H1 (cell line): ENCODE measurements around the gene NUDT3. TPM values are rescaled to one million over a fixed set of nuclear protein-coding genes. Genes with fewer than 3 reads are reported as not detected.

Experiments used
- CTCF ChIA-PET: fragments of 300-600 bp; sonication (Branson Sonifier 250); formaldehyde crosslinking; loops from one replicate; lab custom pipeline; 2021; ENCODE audit not compliant: partially characterized antibody; lab: Charles Lee
- POLR2A ChIA-PET: fragments of 300-600 bp; sonication (Branson Sonifier 250); formaldehyde crosslinking; loops from one replicate; lab custom pipeline; 2021; ENCODE audit warnings: inconsistent platforms; ENCODE audit not compliant: partially characterized antibody; lab: Charles Lee
- DNase-seq, 2 experiments: peaks; one replicate each; pipeline versions ENCODE4 v3.0.0 to v3.0.0-alpha.2; 2010 to 2022; ENCODE audit warnings: low spot score in 2 of 2, low read depth in 1 of 2, mixed read lengths in 1 of 2
- FAIRE-seq: peaks from 2 replicates; lab custom pipeline; 2011; peaks lifted over from hg19 to GRCh38; lab: Jason Lieb, UNC
- H2AFZ ChIP-seq: 2 replicates; pipeline ENCODE4 v1.8.1; 2012; ENCODE audit warnings: low read length, inconsistent platforms
- H2AK5ac ChIP-seq: 2 replicates; pipeline ENCODE4 v1.6.1; 2013; ENCODE audit warnings: low read depth, low read length
- H2BK120ac ChIP-seq: replicated peaks from 2 replicates; pipeline ENCODE3; 2013; ENCODE audit warnings: low read depth, low read length, inconsistent platforms
- H2BK12ac ChIP-seq: 2 replicates; pipeline ENCODE4 v1.6.1; 2013; ENCODE audit warnings: low read depth, low read length
- H2BK15ac ChIP-seq: 2 replicates; pipeline ENCODE4 v1.6.1; 2013; ENCODE audit warnings: low read length
- H2BK20ac ChIP-seq: 2 replicates; pipeline ENCODE4 v1.6.1; 2013; ENCODE audit warnings: low read length
- H2BK5ac ChIP-seq: 2 replicates; pipeline ENCODE4 v1.6.1; 2013; ENCODE audit warnings: low read depth, low read length
- H3K14ac ChIP-seq: 2 replicates; pipeline ENCODE4 v1.6.1; 2013; ENCODE audit warnings: inconsistent platforms; ENCODE audit not compliant: insufficient read length
- H3K18ac ChIP-seq: 2 replicates; pipeline ENCODE4 v1.6.1; 2013; ENCODE audit warnings: low read length; ENCODE audit errors: extremely low read depth
- H3K23ac ChIP-seq: 2 replicates; pipeline ENCODE4 v1.6.1; 2013; ENCODE audit warnings: inconsistent platforms; ENCODE audit not compliant: insufficient read length
- H3K23me2 ChIP-seq: 2 replicates; pipeline ENCODE4 v1.6.1; 2013; ENCODE audit warnings: low read depth, low read length
- H3K27ac ChIP-seq: 2 replicates; pipeline ENCODE4 v1.6.1; 2011; ENCODE audit warnings: low read depth, low read length, inconsistent platforms
- H3K27me3 ChIP-seq, 4 experiments: replicated peaks in 1 of 4; 1 replicate in 1 of 4; 2 replicates in 3 of 4; pipeline versions ENCODE4 v1.6.1 to v1.8.1; 2011 to 2013; ENCODE audit warnings: low read length in 3 of 4, mild to moderate bottlenecking in 3 of 4, inconsistent platforms in 2 of 4, mixed read lengths in 2 of 4, moderate library complexity in 1 of 4; ENCODE audit not compliant: control insufficient read depth in 3 of 4, insufficient read depth in 3 of 4; ENCODE audit errors: extremely low read depth in 1 of 4
- H3K36me3 ChIP-seq, 4 experiments: 2 replicates each; pipeline versions ENCODE4 v1.6.1 to v1.8.1; 2011 to 2013; ENCODE audit warnings: mild to moderate bottlenecking in 4 of 4, low read length in 3 of 4, moderate library complexity in 2 of 4, control low read depth in 1 of 4, inconsistent platforms in 1 of 4; ENCODE audit not compliant: insufficient read depth in 4 of 4, control insufficient read depth in 2 of 4
- H3K4ac ChIP-seq: replicated peaks from 2 replicates; pipeline ENCODE3; 2013; ENCODE audit warnings: low read length, low read depth, mixed read lengths, inconsistent platforms; ENCODE audit not compliant: insufficient read length
- H3K4me1 ChIP-seq, 4 experiments: replicated peaks in 1 of 4; 1 replicate in 1 of 4; 2 replicates in 3 of 4; pipeline versions ENCODE4 v1.6.1 to v1.8.1; 2011 to 2013; ENCODE audit warnings: low read length in 3 of 4, inconsistent platforms in 2 of 4, mixed read lengths in 1 of 4; ENCODE audit not compliant: insufficient read depth in 4 of 4, control insufficient read depth in 3 of 4
- H3K4me2 ChIP-seq, 2 experiments: 2 replicates each; pipeline versions ENCODE4 v1.6.1 to v1.8.1; 2011 to 2013; ENCODE audit warnings: low read depth in 2 of 2, low read length in 2 of 2, control low read depth in 1 of 2, inconsistent platforms in 1 of 2, mild to moderate bottlenecking in 1 of 2; ENCODE audit not compliant: insufficient read depth in 1 of 2
- H3K4me3 ChIP-seq, 4 experiments: fragments of 200-600, 300-600 bp in 1 of 4; sonication (generic), shearing (Covaris generic), sonication (Bioruptor Twin) in 1 of 4; 2 replicates each; pipeline versions ENCODE4 v1.5.1 to v1.8.1; 2011 to 2016; ENCODE audit warnings: low read length in 4 of 4, low read depth in 3 of 4, control low read depth in 2 of 4, inconsistent platforms in 2 of 4, mild to moderate bottlenecking in 2 of 4, mixed read lengths in 1 of 4, moderate library complexity in 1 of 4; ENCODE audit not compliant: insufficient read depth in 2 of 4; ENCODE audit errors: extremely low read depth in 1 of 4
- H3K56ac ChIP-seq: replicated peaks from 2 replicates; pipeline ENCODE3; 2013; ENCODE audit warnings: low read depth, mild to moderate bottlenecking, mixed read lengths, low read length, inconsistent platforms; ENCODE audit not compliant: insufficient read length
- H3K79me1 ChIP-seq: 2 replicates; pipeline ENCODE4 v1.6.1; 2013; ENCODE audit warnings: low read depth, low read length, control low read depth
- H3K79me2 ChIP-seq, 2 experiments: 2 replicates each; pipeline versions ENCODE4 v1.6.1 to v1.8.1; 2012 to 2013; ENCODE audit warnings: low read length in 2 of 2, mild to moderate bottlenecking in 2 of 2, inconsistent platforms in 1 of 2; ENCODE audit not compliant: insufficient read depth in 2 of 2, control insufficient read depth in 1 of 2
- H3K9ac ChIP-seq, 4 experiments: replicated peaks in 1 of 4; 1 replicate in 1 of 4; 2 replicates in 3 of 4; pipeline versions ENCODE4 v1.6.1 to v1.8.1; 2011 to 2013; ENCODE audit warnings: low read depth in 3 of 4, low read length in 3 of 4, control low read depth in 2 of 4, mild to moderate bottlenecking in 2 of 4, moderate library complexity in 2 of 4, inconsistent platforms in 1 of 4; ENCODE audit errors: extremely low read depth in 1 of 4
- H3K9me3 ChIP-seq, 2 experiments: 2 replicates each; pipeline versions ENCODE4 v1.6.1 to v1.8.1; 2012 to 2013; ENCODE audit warnings: mild to moderate bottlenecking in 2 of 2, moderate library complexity in 2 of 2, control low read depth in 1 of 2, inconsistent platforms in 1 of 2, low read depth in 1 of 2, low read length in 1 of 2, mixed read lengths in 1 of 2; ENCODE audit not compliant: insufficient read depth in 2 of 2
- H4K20me1 ChIP-seq, 2 experiments: replicated peaks in 1 of 2; 2 replicates each; pipeline versions ENCODE3 to v1.8.1; 2011 to 2013; ENCODE audit warnings: inconsistent platforms in 2 of 2, low read length in 2 of 2, mild to moderate bottlenecking in 1 of 2; ENCODE audit not compliant: insufficient read depth in 2 of 2, control insufficient read depth in 1 of 2
- H4K5ac ChIP-seq: 2 replicates; pipeline ENCODE4 v1.6.1; 2013; ENCODE audit warnings: low read length, low read depth, mixed read lengths, inconsistent platforms; ENCODE audit not compliant: insufficient read length
- H4K8ac ChIP-seq: 2 replicates; pipeline ENCODE4 v1.8.0; 2013; ENCODE audit warnings: mild to moderate bottlenecking, moderate library complexity, low read length, inconsistent platforms; ENCODE audit not compliant: insufficient read depth; ENCODE audit errors: extremely low read depth
- H4K91ac ChIP-seq: replicated peaks from 2 replicates; pipeline ENCODE3; 2013; ENCODE audit warnings: low read length, mixed read lengths, inconsistent platforms; ENCODE audit not compliant: insufficient read length
- BRCA1 ChIP-seq: IDR thresholded peaks from 2 replicates; pipeline ENCODE4 v1.6.1; 2012; ENCODE audit warnings: low read depth, low read length, improper control_type of control experiment
- CBX5 ChIP-seq: fragments of 300-800, 300-1000 bp; sonication (generic); IDR thresholded peaks from 2 replicates; pipeline ENCODE4 v1.7.1; 2016; ENCODE audit warnings: antibody characterized with exemption, low read length, low read depth
- CBX8 ChIP-seq: fragments of 300-800, 300-1000 bp; sonication (generic); IDR thresholded peaks from 2 replicates; pipeline ENCODE4 v1.7.1; 2016; ENCODE audit warnings: low read depth, low read length, borderline replicate concordance
- CHD2 ChIP-seq: IDR thresholded peaks from 2 replicates; pipeline ENCODE4 v1.6.1; 2012; ENCODE audit warnings: low read length, improper control_type of control experiment
- EP300 ChIP-seq, 2 experiments: IDR thresholded peaks; 1 replicate in 1 of 2; 2 replicates in 1 of 2; pipeline ENCODE4 v1.6.1; 2011 to 2012; ENCODE audit warnings: low read depth in 2 of 2, low read length in 2 of 2, mild to moderate bottlenecking in 2 of 2, borderline replicate concordance in 1 of 2, inconsistent platforms in 1 of 2, moderate library complexity in 1 of 2
- EZH2 ChIP-seq: fragments of 200-600 bp; sonication (generic); IDR thresholded peaks from 2 replicates; pipeline ENCODE4 v1.7.1; 2012; ENCODE audit warnings: low read depth, mild to moderate bottlenecking, moderate library complexity, low read length, inconsistent platforms; ENCODE audit not compliant: severe bottlenecking
- FOSL1 ChIP-seq: IDR thresholded peaks from 2 replicates; pipeline ENCODE4 v1.6.1; 2011; ENCODE audit warnings: mild to moderate bottlenecking, low read depth, low read length, moderate library complexity; ENCODE audit not compliant: insufficient read depth
- GTF2F1 ChIP-seq: IDR thresholded peaks from 2 replicates; pipeline ENCODE4 v1.6.1; 2012; ENCODE audit warnings: low read depth, low read length, improper control_type of control experiment, borderline replicate concordance
- JUN ChIP-seq: IDR thresholded peaks from 2 replicates; pipeline ENCODE4 v1.6.1; 2011; ENCODE audit warnings: low read depth, mild to moderate bottlenecking, improper control_type of control experiment, low read length
- SAP30 ChIP-seq: fragments of 300-600 bp; sonication (generic); IDR thresholded peaks from 2 replicates; pipeline ENCODE4 v1.7.1; 2012; ENCODE audit warnings: low read length, moderate library complexity, mild to moderate bottlenecking, inconsistent platforms; ENCODE audit not compliant: insufficient read depth, insufficient replicate concordance
- SIRT6 ChIP-seq: IDR thresholded peaks from one replicate; pipeline ENCODE4 v1.7.1; 2012; ENCODE audit warnings: low read length, inconsistent platforms
- YY1 ChIP-seq: IDR thresholded peaks from 2 replicates; pipeline ENCODE4 v1.6.1; 2011; ENCODE audit warnings: low read depth, mild to moderate bottlenecking, low read length
- WGBS, 2 experiments: shearing (Covaris generic) in 1 of 2; methylation state at CpG; one replicate each; pipeline versions ENCODE4 v1.1.6 to v1.1.7; 2013 to 2015; ENCODE audit warnings: low lambda C conversion rate in 2 of 2, mixed read lengths in 2 of 2, inconsistent platforms in 1 of 2, low coverage in 1 of 2, missing lambda C conversion rate in 1 of 2; ENCODE audit not compliant: insufficient replicate concordance in 2 of 2, insufficient coverage in 1 of 2, insufficient read length in 1 of 2; ENCODE audit errors: extremely low coverage in 1 of 2, missing lambda C conversion rate in 1 of 2; 5-methylcytosine and 5-hydroxymethylcytosine counted together
- polyA plus RNA-seq, 7 experiments: library from polyadenylated mRNA; depleted of rRNA in 3 of 7; stranded (reverse) in 5 of 7; unstranded in 2 of 7; fragments of >200 nt in 5 of 7; fragments of 200-250 nt in 2 of 7; gene quantifications; 1 replicate in 5 of 7; 2 replicates in 1 of 7; 4 replicates in 1 of 7; pipeline versions ENCODE4 v1.2.1 to v1.2.3, GENCODE V29; 2011 to 2013; ENCODE audit warnings: missing spikeins in 2 of 7, mixed read lengths in 2 of 7
- total RNA-seq: library from RNA; stranded (reverse); fragmentation: NEBNext Ultra II Directional; extraction: Animal tissue kit (Norgen Biotek cat#: 25700); gene quantifications from 2 replicates; pipeline ENCODE4 v1.2.1, GENCODE V29; 2021
- TF ChIP-seq, protein P1 (sequence below): IDR thresholded peaks from 2 replicates; pipeline ENCODE4 v1.6.1; 2011; ENCODE audit warnings: low read depth, mild to moderate bottlenecking, low read length; ENCODE audit not compliant: insufficient read depth

Gene NUDT3
- total and polyA plus RNA-seq, 2 of the 8 experiments (the other 6 are each of a cell fraction or from before 2014, with no cell fraction given): 14.1 to 36.9 TPM

DNA sequence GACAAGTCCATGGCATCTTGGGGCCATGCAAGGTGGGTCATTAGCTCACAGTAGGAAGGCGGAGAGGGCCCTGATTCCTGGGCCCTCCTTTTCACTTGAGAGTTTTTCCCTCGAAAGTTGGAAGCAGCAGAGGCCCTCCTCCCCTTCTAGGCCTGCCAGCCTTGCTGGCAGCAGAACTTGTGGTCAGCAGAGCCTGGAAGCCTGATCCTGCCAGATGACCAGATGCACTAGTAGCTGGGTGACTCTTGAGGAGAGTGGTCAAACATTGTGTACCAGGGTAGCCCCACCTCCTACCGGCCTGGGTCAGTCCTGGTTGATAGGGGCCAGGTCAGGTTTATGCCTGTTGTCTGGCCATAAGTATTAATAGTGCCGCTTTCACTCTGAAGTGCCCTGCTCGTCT, 159.6 kb downstream of the NUDT3 start:
- Histone ChIP-seq H3K9me3 (no peaks in the 10 kb centered on the region), H4K91ac (peak overlapping the region; percentile 32), H4K20me1 (no peaks in the 10 kb centered on the region), H3K79me1 (no peaks in the 10 kb centered on the region; the same call in 1 of the 2 replicates), H2AFZ (no peak overlapping the region), H3K4ac (no peak overlapping the region), H2BK5ac (peak overlapping the region; percentile 75; the same call in 1 of the 2 replicates), H3K9ac (no peak overlapping the region; a peak in 1 of 7 replicates), H3K23me2 (peaks cover 9% of the 10 kb centered on the region), H3K4me2 (no peak overlapping the region), H3K56ac (no peak overlapping the region), H3K4me3 (no peak overlapping the region), H4K8ac (no peak overlapping the region), H3K27ac (no peak overlapping the region), H3K23ac (no peak overlapping the region), H3K14ac (no peak overlapping the region), H2BK120ac (peak overlapping the region; percentile 34), H2BK12ac (peak overlapping the region; percentile 7; the same call in 1 of the 2 replicates), H3K4me1 (peaks cover under 1 to 14% (median 12%) of the 10 kb centered on the region in 4 experiments), H3K18ac (peak overlapping the region; percentile 35; the same call in 1 of the 2 replicates), H3K36me3 (no peaks in the 10 kb centered on the region), H2BK15ac (peak overlapping the region; percentile 92), H2AK5ac (peak overlapping the region; percentile 44), H3K79me2 (peaks cover 4 to 12% of the 10 kb centered on the region in 2 experiments; a peak in 3 of 4 replicates), H4K5ac (no peak overlapping the region), H3K27me3 (no peaks in the 10 kb centered on the region), H2BK20ac (peak overlapping the region; percentile 90; the same call in 1 of the 2 replicates)
- WGBS, 2 experiments: 77% methylated on average over 5 of the region's 5 CpGs; no CpG with 5 or more reads in 1 of the 2 experiments
- ChIA-PET POLR2A (interaction anchor here (0.5 to 9.0 kb wide), 12 partner anchors 9 to 299 kb away, joined by 3 to 191 read pairs (median 6); partner anchors contain the start of genes GRM4 and SMIM29), CTCF (interaction anchor here (1.8 to 4.1 kb wide), 3 partner anchors 11 to 70 kb away, joined by 7 to 29 read pairs (median 9); no protein-coding TSS in a partner anchor)
- no peak for FAIRE-seq
- DNase-seq: no peak
- TF ChIP-seq FOSL1 (no peak), CHD2 (no peak), BRCA1 (no peak), CBX8 (no peak), YY1 (no peak), SIRT6 (no peak), SAP30 (no peak), CBX5 (no peak), GTF2F1 (no peak), EZH2 (no peak), EP300 (IDR thresholded peaks at IDR 0.05; ENCODE audit: borderline replicate concordance in 1 of 2, low read depth in 2 of 2, low read length in 2 of 2) (no peak), JUN (no peak)
- TF ChIP-seq, protein P1, sequence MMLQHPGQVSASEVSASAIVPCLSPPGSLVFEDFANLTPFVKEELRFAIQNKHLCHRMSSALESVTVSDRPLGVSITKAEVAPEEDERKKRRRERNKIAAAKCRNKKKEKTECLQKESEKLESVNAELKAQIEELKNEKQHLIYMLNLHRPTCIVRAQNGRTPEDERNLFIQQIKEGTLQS: no peak
